ENCODE measurements around the gene MYO18B.

DNA sequence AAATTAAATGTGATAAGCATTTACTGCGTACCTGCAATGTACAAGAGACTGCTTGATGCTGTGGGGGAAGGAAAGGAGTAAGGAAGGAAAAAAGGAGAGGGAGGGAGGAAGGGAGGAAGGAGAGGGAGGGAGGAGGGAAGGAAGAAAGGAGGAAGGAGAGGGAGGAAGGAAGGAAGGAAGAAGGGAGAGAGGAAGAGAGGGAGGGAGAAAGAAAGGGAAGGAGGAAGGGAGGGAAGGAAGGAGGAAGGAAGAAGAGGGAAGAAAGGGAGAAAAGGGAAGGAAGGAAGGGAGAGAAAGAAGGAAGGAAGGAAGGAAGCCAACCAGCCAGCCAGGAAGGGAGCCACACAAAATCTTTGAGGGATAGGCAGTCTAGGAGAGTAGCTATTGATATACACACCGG is 44.0 kb upstream of the MYO18B start:
- no peak for TF ChIP-seq POLR2A (IDR thresholded peaks at IDR 0.05; ENCODE audit: low read depth, low read length)
- TF ChIP-seq, protein P1, sequence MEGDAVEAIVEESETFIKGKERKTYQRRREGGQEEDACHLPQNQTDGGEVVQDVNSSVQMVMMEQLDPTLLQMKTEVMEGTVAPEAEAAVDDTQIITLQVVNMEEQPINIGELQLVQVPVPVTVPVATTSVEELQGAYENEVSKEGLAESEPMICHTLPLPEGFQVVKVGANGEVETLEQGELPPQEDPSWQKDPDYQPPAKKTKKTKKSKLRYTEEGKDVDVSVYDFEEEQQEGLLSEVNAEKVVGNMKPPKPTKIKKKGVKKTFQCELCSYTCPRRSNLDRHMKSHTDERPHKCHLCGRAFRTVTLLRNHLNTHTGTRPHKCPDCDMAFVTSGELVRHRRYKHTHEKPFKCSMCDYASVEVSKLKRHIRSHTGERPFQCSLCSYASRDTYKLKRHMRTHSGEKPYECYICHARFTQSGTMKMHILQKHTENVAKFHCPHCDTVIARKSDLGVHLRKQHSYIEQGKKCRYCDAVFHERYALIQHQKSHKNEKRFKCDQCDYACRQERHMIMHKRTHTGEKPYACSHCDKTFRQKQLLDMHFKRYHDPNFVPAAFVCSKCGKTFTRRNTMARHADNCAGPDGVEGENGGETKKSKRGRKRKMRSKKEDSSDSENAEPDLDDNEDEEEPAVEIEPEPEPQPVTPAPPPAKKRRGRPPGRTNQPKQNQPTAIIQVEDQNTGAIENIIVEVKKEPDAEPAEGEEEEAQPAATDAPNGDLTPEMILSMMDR (IDR thresholded peaks at IDR 0.05; ENCODE audit: extremely low read depth in 1 of 2, insufficient read depth in 1 of 2, low read depth in 1 of 2, low read length in 2 of 2), result no peak

Measured in endothelial cell of umbilical vein (primary cell).